ENCODE data around the gene REEP6. TPM values are rescaled to one million over a fixed set of nuclear protein-coding genes. Genes with fewer than 3 reads are reported as not detected.
"Not testable (repeated sequence)": the region's sequence is repeated elsewhere in the genome, so short reads cannot be mapped to it uniquely, and the experiment has no call there.

REEP6 gene
- total and polyA plus RNA-seq, 4 donors, result 0.71 to 16.5 (median 1.9) TPM

- H3K27me3 ChIP-seq (ENCODE audit: control insufficient read depth in 1 of 2, insufficient read depth in 2 of 2, low read length in 1 of 2); intact Hi-C loops (cut with DNase I); H3K4me1 ChIP-seq (ENCODE audit: control insufficient read depth in 1 of 2, insufficient read depth in 2 of 2, low read length in 2 of 2); ATAC-seq (ENCODE audit: low FRiP score); H3K27ac ChIP-seq (ENCODE audit: low read depth in 1 of 2, low read length in 2 of 2); H3K9me3 ChIP-seq (ENCODE audit: control insufficient read depth, low read length); H3K4me3 ChIP-seq (ENCODE audit: low read length in 2 of 2); DNase-seq; H3K36me3 ChIP-seq (ENCODE audit: control insufficient read depth in 1 of 2, insufficient read depth in 2 of 2, low read length in 1 of 2): not testable (repeated sequence)
- 95 to 97% methylated on average over 9 of the region's 9 CpGs for WGBS, 2 donors
Measured at GRCh38 chr19:1477056-1477455, 13.9 kb upstream of the REEP6 start.

- intact Hi-C loops (cut with DNase I), result loop anchor here in 1 of 2 donors (1.0 kb wide), 1 partner anchor 11 kb away; the partner anchor contains the start of gene PCSK4
- Histone ChIP-seq H3K4me1 (ENCODE audit: control insufficient read depth in 1 of 2, insufficient read depth in 2 of 2, low read length in 2 of 2) (no peaks in the 10 kb centered on the region), H3K27ac (ENCODE audit: low read depth in 1 of 2, low read length in 2 of 2) (no peak within 1 kb of the TSS), H3K27me3 (ENCODE audit: control insufficient read depth in 1 of 2, insufficient read depth in 2 of 2, low read length in 1 of 2) (no peaks in the 10 kb centered on the region), H3K4me3 (ENCODE audit: low read length in 2 of 2) (peak within 1 kb of the TSS; percentile 86 to 89), H3K9me3 (ENCODE audit: control insufficient read depth, low read length) (no peaks in the 10 kb centered on the region), H3K36me3 (ENCODE audit: control insufficient read depth in 1 of 2, insufficient read depth in 2 of 2, low read length in 1 of 2) (no peaks in the 10 kb centered on the region)
- ATAC-seq (ENCODE audit: low FRiP score), result peak; percentile 96
- WGBS, 2 donors, result 1% methylated on average over 52 to 71 of the region's 71 CpGs
- DNase-seq, result peak; percentile 97 to 99
Measured at GRCh38 chr19:1478934-1479707, 11.9 kb upstream of the REEP6 start, which contains the start of gene C19orf25. C19orf25 (minus strand) TSS chr19:1479215; CDS start chr19:1478903, 312 bp downstream.

GRCh38 chr19:1481224-1481892, 9.6 kb upstream of the REEP6 start:
- Histone ChIP-seq H3K4me1 (ENCODE audit: control insufficient read depth in 1 of 2, insufficient read depth in 2 of 2, low read length in 2 of 2) (no peaks in the 10 kb centered on the region), H3K4me3 (ENCODE audit: low read length in 2 of 2) (no peak overlapping the region), H3K27ac (ENCODE audit: low read depth in 1 of 2, low read length in 2 of 2) (no peak overlapping the region), H3K9me3 (ENCODE audit: control insufficient read depth, low read length) (no peaks in the 10 kb centered on the region), H3K27me3 (ENCODE audit: control insufficient read depth in 1 of 2, insufficient read depth in 2 of 2, low read length in 1 of 2) (no peaks in the 10 kb centered on the region), H3K36me3 (ENCODE audit: control insufficient read depth in 1 of 2, insufficient read depth in 2 of 2, low read length in 1 of 2) (no peaks in the 10 kb centered on the region)
- intact Hi-C loops (cut with DNase I), result no loop called here
- WGBS, 2 donors, result 88 to 92% methylated on average over 22 to 26 of the region's 26 CpGs
- no peak for ATAC-seq (ENCODE audit: low FRiP score)
- peak in 1 of 2 donors; percentile 56 for DNase-seq

GRCh38 chr19:1481893-1482360, 9.1 kb upstream of the REEP6 start:
- Histone ChIP-seq H3K4me3 (ENCODE audit: low read length in 2 of 2) (no peak overlapping the region), H3K36me3 (ENCODE audit: control insufficient read depth in 1 of 2, insufficient read depth in 2 of 2, low read length in 1 of 2) (no peaks in the 10 kb centered on the region), H3K27ac (ENCODE audit: low read depth in 1 of 2, low read length in 2 of 2) (no peak overlapping the region), H3K9me3 (ENCODE audit: control insufficient read depth, low read length) (no peaks in the 10 kb centered on the region), H3K27me3 (ENCODE audit: control insufficient read depth in 1 of 2, insufficient read depth in 2 of 2, low read length in 1 of 2) (no peaks in the 10 kb centered on the region), H3K4me1 (ENCODE audit: control insufficient read depth in 1 of 2, insufficient read depth in 2 of 2, low read length in 2 of 2) (no peaks in the 10 kb centered on the region)
- intact Hi-C loops (cut with DNase I), result no loop called here
- DNase-seq, result peak in 1 of 2 donors; percentile 76
- 88 to 89% methylated on average over 35 to 36 of the region's 36 CpGs for WGBS, 2 donors
- no peak for ATAC-seq (ENCODE audit: low FRiP score)

GRCh38 chr19:1482361-1483130, 8.4 kb upstream of the REEP6 start:
- Histone ChIP-seq H3K36me3 (ENCODE audit: control insufficient read depth in 1 of 2, insufficient read depth in 2 of 2, low read length in 1 of 2) (no peaks in the 10 kb centered on the region), H3K27ac (ENCODE audit: low read depth in 1 of 2, low read length in 2 of 2) (no peak overlapping the region), H3K4me3 (ENCODE audit: low read length in 2 of 2) (no peak overlapping the region), H3K4me1 (ENCODE audit: control insufficient read depth in 1 of 2, insufficient read depth in 2 of 2, low read length in 2 of 2) (no peaks in the 10 kb centered on the region), H3K9me3 (ENCODE audit: control insufficient read depth, low read length) (no peaks in the 10 kb centered on the region), H3K27me3 (ENCODE audit: control insufficient read depth in 1 of 2, insufficient read depth in 2 of 2, low read length in 1 of 2) (no peaks in the 10 kb centered on the region)
- WGBS, 2 donors, result 80 to 83% methylated on average over 37 of the region's 37 CpGs
- DNase-seq, result no peak
- no peak for ATAC-seq (ENCODE audit: low FRiP score)
- intact Hi-C loops (cut with DNase I), result no loop called here

GRCh38 chr19:1483131-1483978, 7.6 kb upstream of the REEP6 start:
- Histone ChIP-seq H3K4me3 (ENCODE audit: low read length in 2 of 2) (no peak overlapping the region), H3K36me3 (ENCODE audit: control insufficient read depth in 1 of 2, insufficient read depth in 2 of 2, low read length in 1 of 2) (no peaks in the 10 kb centered on the region), H3K4me1 (ENCODE audit: control insufficient read depth in 1 of 2, insufficient read depth in 2 of 2, low read length in 2 of 2) (no peaks in the 10 kb centered on the region), H3K27ac (ENCODE audit: low read depth in 1 of 2, low read length in 2 of 2) (no peak overlapping the region), H3K9me3 (ENCODE audit: control insufficient read depth, low read length) (no peaks in the 10 kb centered on the region), H3K27me3 (ENCODE audit: control insufficient read depth in 1 of 2, insufficient read depth in 2 of 2, low read length in 1 of 2) (no peaks in the 10 kb centered on the region)
- intact Hi-C loops (cut with DNase I), result no loop called here
- WGBS, 2 donors, result 91% methylated on average over 75 to 77 of the region's 77 CpGs
- ATAC-seq (ENCODE audit: low FRiP score) (no peak), DNase-seq (no peak)

GRCh38 chr19:1483979-1484428, 7.0 kb upstream of the REEP6 start:
- no peak for ATAC-seq (ENCODE audit: low FRiP score)
- DNase-seq, result no peak
- Histone ChIP-seq H3K36me3 (ENCODE audit: control insufficient read depth in 1 of 2, insufficient read depth in 2 of 2, low read length in 1 of 2) (no peaks in the 10 kb centered on the region), H3K9me3 (ENCODE audit: control insufficient read depth, low read length) (no peaks in the 10 kb centered on the region), H3K4me1 (ENCODE audit: control insufficient read depth in 1 of 2, insufficient read depth in 2 of 2, low read length in 2 of 2) (no peaks in the 10 kb centered on the region), H3K4me3 (ENCODE audit: low read length in 2 of 2) (no peak overlapping the region), H3K27me3 (ENCODE audit: control insufficient read depth in 1 of 2, insufficient read depth in 2 of 2, low read length in 1 of 2) (no peaks in the 10 kb centered on the region), H3K27ac (ENCODE audit: low read depth in 1 of 2, low read length in 2 of 2) (no peak overlapping the region)
- WGBS, 2 donors, result 91 to 92% methylated on average over 23 of the region's 23 CpGs
- intact Hi-C loops (cut with DNase I), result no loop called here

All from aorta (tissue), 5 donors.